ENCODE measurements around the gene RCOR1.

- TF ChIP-seq CTCF (IDR thresholded peaks at IDR 0.05) (no peak), ZFX (IDR thresholded peaks at IDR 0.05; ENCODE audit: borderline replicate concordance) (no peak)
Measured at GRCh38 chr14:102736956-102737355, 144.5 kb downstream of the RCOR1 start.
